ENCODE data around the gene MPPED2.

The MPPED2 gene

GRCh38 chr11:30527566-30527965, 58.6 kb downstream of the MPPED2 start:
- no peak for DNase-seq (ENCODE audit: low spot score)

GRCh38 chr11:30526558-30526957, 59.6 kb downstream of the MPPED2 start:
- DNase-seq (ENCODE audit: low spot score): no peak

- no peak for DNase-seq (ENCODE audit: low spot score)
These were observed 63.5 kb downstream of the MPPED2 start for GRCh38 chr11:30522536-30523243.

- no peak for DNase-seq (ENCODE audit: low spot score)
These were observed 64.7 kb downstream of the MPPED2 start for GRCh38 chr11:30521297-30522071.

- no peak for DNase-seq (ENCODE audit: low spot score)
These were observed 73.1 kb downstream of the MPPED2 start for GRCh38 chr11:30513087-30513486.

GRCh38 chr11:30511408-30511807, 74.7 kb downstream of the MPPED2 start:
- no peak for DNase-seq (ENCODE audit: low spot score)

- no peak for DNase-seq (ENCODE audit: low spot score)
These were observed 75.4 kb downstream of the MPPED2 start for GRCh38 chr11:30510750-30511149.

- DNase-seq (ENCODE audit: low spot score): no peak
These were observed 76.8 kb downstream of the MPPED2 start for GRCh38 chr11:30509364-30509763.

- no peak for DNase-seq (ENCODE audit: low spot score)
These were observed 77.6 kb downstream of the MPPED2 start for GRCh38 chr11:30508594-30508993.

GRCh38 chr11:30505603-30506002, 80.5 kb downstream of the MPPED2 start:
- DNase-seq (ENCODE audit: low spot score): no peak

- DNase-seq (ENCODE audit: low spot score): no peak
These were observed 81.7 kb downstream of the MPPED2 start for GRCh38 chr11:30504468-30504867.

GRCh38 chr11:30503156-30503555, 83.0 kb downstream of the MPPED2 start:
- no peak for DNase-seq (ENCODE audit: low spot score)

- no peak for DNase-seq (ENCODE audit: low spot score)
These were observed 83.8 kb downstream of the MPPED2 start for GRCh38 chr11:30502305-30502704.

- DNase-seq (ENCODE audit: low spot score): no peak
These were observed 84.4 kb downstream of the MPPED2 start for GRCh38 chr11:30501744-30502143.

- DNase-seq (ENCODE audit: low spot score): no peak
These were observed 86.2 kb downstream of the MPPED2 start for GRCh38 chr11:30499940-30500339.

GRCh38 chr11:30497600-30497999, 88.6 kb downstream of the MPPED2 start:
- DNase-seq (ENCODE audit: low spot score): no peak

- DNase-seq (ENCODE audit: low spot score): no peak
These were observed 89.2 kb downstream of the MPPED2 start for GRCh38 chr11:30496935-30497334.

- DNase-seq (ENCODE audit: low spot score): no peak
These were observed 90.7 kb downstream of the MPPED2 start for GRCh38 chr11:30495437-30495836.

GRCh38 chr11:30489511-30489910, 96.6 kb downstream of the MPPED2 start:
- no peak for DNase-seq (ENCODE audit: low spot score)

GRCh38 chr11:30489076-30489475, 97.1 kb downstream of the MPPED2 start:
- no peak for DNase-seq (ENCODE audit: low spot score)

GRCh38 chr11:30488304-30488998, 97.7 kb downstream of the MPPED2 start:
- no peak for DNase-seq (ENCODE audit: low spot score)

GRCh38 chr11:30487200-30487898, 98.8 kb downstream of the MPPED2 start:
- DNase-seq (ENCODE audit: low spot score): no peak
